Esophagus (tissue), 2 donors: ENCODE measurements around the gene STOML2. TPM values are rescaled to one million over a fixed set of nuclear protein-coding genes. Genes with fewer than 3 reads are reported as not detected.
A peak's percentile ranks its signal among the peaks of the same experiment; 100 is the strongest.

ENCODE experiments used
- H3K27ac ChIP-seq, 2 donors: one replicate each; pipeline ENCODE4 v1.5.1; 2013; ENCODE audit warnings: low read depth in 2 of 2, mild to moderate bottlenecking in 2 of 2, inconsistent platforms in 1 of 2, low read length in 1 of 2, moderate library complexity in 1 of 2
- H3K27me3 ChIP-seq, 2 donors: one replicate each; pipeline ENCODE4 v1.6.1; 2013; ENCODE audit warnings: low read length in 2 of 2, control low read depth in 1 of 2, mild to moderate bottlenecking in 1 of 2; ENCODE audit not compliant: insufficient read depth in 2 of 2, control insufficient read depth in 1 of 2
- H3K36me3 ChIP-seq, 2 donors: one replicate each; pipeline ENCODE4 v1.6.1; 2013; ENCODE audit warnings: low read length in 1 of 2; ENCODE audit not compliant: control insufficient read depth in 2 of 2, insufficient read depth in 2 of 2
- H3K4me1 ChIP-seq, 2 donors: one replicate each; pipeline ENCODE4 v1.6.1; 2013; ENCODE audit warnings: low read length in 1 of 2; ENCODE audit not compliant: control insufficient read depth in 2 of 2, insufficient read depth in 2 of 2
- H3K4me3 ChIP-seq, 2 donors: one replicate each; pipeline ENCODE4 v1.5.1; 2013; ENCODE audit warnings: low read length in 2 of 2, mild to moderate bottlenecking in 2 of 2, low read depth in 1 of 2, moderate library complexity in 1 of 2
- H3K9me3 ChIP-seq, 2 donors: one replicate each; pipeline ENCODE4 v1.6.1; 2013; ENCODE audit warnings: mild to moderate bottlenecking in 2 of 2, low read depth in 1 of 2, low read length in 1 of 2, moderate library complexity in 1 of 2; ENCODE audit not compliant: control insufficient read depth in 2 of 2, insufficient read depth in 1 of 2
- WGBS, 2 donors: extraction: QIAGEN DNeasy Blood & Tissue Kit; methylation state at CpG; one replicate each; pipeline ENCODE4 v1.1.7; 2013; 5-methylcytosine and 5-hydroxymethylcytosine counted together
- polyA plus RNA-seq, 2 donors: library from polyadenylated mRNA; stranded (reverse); fragments of 200-250 nt; gene quantifications; one replicate each; pipeline ENCODE4 v1.2.3, GENCODE V29; 2013
- donor health status: healthy with polysubstance abuse.
- donor health status: Bipolar disorder and iron deficiency.

Gene STOML2
- polyA plus RNA-seq, 2 donors = 32.9 to 107 TPM

DNA sequence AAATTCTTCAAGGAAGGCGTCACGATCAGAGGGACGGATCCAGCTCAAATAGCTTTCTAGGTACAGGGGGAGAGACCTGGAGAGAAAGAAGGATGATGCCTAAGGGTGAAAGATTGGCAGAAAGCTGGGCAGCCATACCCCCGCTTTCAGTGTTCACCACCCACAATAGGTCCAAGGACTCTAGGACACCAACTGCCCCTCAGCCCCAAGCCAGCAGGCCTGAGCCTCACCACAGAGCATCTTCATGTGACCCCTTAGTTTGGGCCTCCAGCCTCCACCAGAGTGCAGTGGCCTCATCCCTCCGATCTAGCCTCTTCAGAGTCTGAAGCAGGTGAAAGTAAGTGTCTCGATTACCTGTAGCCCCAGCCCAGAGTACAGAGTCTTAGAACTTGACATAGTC lies 28.8 kb downstream of the STOML2 start:
- no peaks in the 10 kb centered on the region for H3K27me3 ChIP-seq
- H3K4me1 ChIP-seq = peaks cover 4 to 12% of the 10 kb centered on the region in 2 donors
- no peak overlapping the region for H3K4me3 ChIP-seq
- H3K36me3 ChIP-seq = peaks cover 0 to 9% of the 10 kb centered on the region in 2 donors
- H3K27ac ChIP-seq = no peak overlapping the region
- WGBS, 2 donors = 97 to 99% methylated on average over 6 of the region's 6 CpGs
- no peaks in the 10 kb centered on the region for H3K9me3 ChIP-seq

DNA sequence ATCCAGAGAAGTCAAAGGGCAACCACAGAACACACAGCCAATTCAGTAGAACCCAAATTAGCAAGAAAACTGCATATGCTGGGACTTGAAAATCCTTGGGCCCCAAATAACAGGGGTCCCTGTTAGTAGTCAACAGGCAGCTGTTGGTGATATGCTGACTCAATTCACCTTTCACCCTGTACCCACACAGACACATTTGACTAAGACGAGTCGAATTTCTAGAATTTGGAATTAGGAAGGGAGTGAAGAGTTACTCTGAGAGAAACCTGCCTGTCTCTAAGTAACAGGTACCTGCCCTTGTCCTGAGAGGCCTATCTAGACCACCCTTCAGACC lies 29.7 kb downstream of the STOML2 start:
- no peaks in the 10 kb centered on the region for H3K9me3 ChIP-seq
- 73 to 90% methylated on average over 2 of the region's 2 CpGs for WGBS, 2 donors
- H3K4me3 ChIP-seq = peak overlapping the region in 1 of 2 donors; percentile 9

DNA sequence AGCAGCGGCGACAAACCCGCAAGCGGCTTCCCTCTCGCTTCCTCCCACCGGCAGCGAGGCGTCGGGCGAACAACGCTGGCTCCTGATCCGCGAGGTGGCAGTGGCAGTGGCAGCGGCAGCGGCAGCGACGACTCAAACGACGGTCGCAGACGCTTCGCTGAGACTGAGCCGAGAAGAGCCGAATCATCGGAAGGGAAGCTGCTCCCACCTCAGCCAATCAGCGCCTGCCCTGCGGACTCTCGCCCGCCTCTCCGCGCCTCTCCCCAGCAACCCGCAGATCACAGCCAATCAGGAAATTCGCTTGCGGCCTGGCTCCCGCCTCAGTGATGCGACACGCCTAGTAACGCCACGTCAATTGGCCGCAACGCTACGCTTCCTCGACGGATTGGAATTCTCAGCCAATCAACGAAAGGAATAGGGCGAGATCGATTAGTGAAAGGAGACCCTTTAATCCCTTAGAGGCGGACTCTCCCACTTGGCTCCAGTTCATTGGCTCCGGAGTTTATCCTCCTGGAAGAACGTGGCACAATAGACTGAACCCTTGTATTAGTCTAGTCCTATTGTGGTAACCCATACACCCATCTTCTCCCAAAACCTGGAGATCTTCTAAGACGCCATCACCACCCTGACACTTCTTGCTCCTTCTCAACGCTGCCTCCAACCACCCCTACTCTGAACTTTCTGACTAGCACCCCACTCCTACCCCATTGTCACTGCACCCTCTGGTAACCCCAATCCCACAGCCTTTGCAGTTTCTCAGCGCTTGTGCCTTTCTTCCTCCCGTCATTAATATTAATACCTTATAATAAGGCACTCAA lies 30.3 kb downstream of the STOML2 start, which contains the start of gene VCP:
TSS of gene VCP (minus strand) at position 165 of the 818 bp plus-strand sequence. CDS start 272 bp downstream, outside the sequence.
- Histone ChIP-seq H3K27me3 (no peaks in the 10 kb centered on the region), H3K27ac (peak within 1 kb of the TSS; percentile 99 to 100), H3K9me3 (no peaks in the 10 kb centered on the region), H3K4me1 (peaks cover 5 to 10% of the 10 kb centered on the region in 2 donors), H3K4me3 (peak within 1 kb of the TSS; percentile 71 to 79), H3K36me3 (peaks cover 0 to 12% of the 10 kb centered on the region in 2 donors)
- 4 to 5% methylated on average over 44 to 54 of the region's 54 CpGs for WGBS, 2 donors

More for the DNA sequence above, 29.7 kb downstream of the STOML2 start:
- Histone ChIP-seq H3K4me1 (peaks cover 2 to 10% of the 10 kb centered on the region in 2 donors), H3K36me3 (peaks cover 0 to 9% of the 10 kb centered on the region in 2 donors), H3K27ac (peak overlapping the region; percentile 66 to 81), H3K27me3 (no peaks in the 10 kb centered on the region)

DNA sequence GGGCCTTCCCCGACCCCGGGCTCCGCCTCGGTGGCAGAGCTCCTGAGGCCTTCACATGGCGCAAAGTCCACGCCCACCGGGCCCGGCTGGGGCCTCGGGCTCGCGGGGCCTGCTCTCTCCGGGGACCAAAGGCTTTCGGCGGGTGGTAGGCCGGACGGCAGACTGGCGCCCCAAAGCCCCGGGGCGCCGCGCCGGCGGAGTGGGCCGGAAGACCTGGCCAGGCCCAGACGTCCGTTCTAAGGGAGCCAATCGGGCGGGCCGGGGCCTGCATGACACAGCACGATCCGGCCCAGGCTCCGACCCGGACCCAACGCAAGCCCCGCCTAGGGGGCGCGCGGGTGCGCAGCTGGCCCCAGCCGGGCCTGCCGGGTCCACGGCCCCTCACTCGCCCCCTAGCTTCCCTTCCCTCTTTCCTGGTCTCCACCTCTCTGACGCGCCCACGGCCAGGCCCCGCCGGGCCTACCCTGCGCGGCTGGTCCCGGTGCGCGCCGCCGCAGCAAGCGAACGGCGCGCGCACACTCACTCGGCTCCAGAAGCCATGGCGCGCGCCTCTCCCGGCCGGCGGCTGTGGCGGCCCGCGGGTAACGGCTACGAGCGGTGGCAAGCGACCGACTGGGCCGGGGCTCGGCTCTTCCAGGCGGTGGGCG lies 31.0 kb downstream of the STOML2 start:
- 0% methylated on average over 49 to 79 of the region's 79 CpGs for WGBS, 2 donors
- Histone ChIP-seq H3K4me1 (peaks cover 6 to 10% of the 10 kb centered on the region in 2 donors), H3K36me3 (peaks cover 0 to 18% of the 10 kb centered on the region in 2 donors)

DNA sequence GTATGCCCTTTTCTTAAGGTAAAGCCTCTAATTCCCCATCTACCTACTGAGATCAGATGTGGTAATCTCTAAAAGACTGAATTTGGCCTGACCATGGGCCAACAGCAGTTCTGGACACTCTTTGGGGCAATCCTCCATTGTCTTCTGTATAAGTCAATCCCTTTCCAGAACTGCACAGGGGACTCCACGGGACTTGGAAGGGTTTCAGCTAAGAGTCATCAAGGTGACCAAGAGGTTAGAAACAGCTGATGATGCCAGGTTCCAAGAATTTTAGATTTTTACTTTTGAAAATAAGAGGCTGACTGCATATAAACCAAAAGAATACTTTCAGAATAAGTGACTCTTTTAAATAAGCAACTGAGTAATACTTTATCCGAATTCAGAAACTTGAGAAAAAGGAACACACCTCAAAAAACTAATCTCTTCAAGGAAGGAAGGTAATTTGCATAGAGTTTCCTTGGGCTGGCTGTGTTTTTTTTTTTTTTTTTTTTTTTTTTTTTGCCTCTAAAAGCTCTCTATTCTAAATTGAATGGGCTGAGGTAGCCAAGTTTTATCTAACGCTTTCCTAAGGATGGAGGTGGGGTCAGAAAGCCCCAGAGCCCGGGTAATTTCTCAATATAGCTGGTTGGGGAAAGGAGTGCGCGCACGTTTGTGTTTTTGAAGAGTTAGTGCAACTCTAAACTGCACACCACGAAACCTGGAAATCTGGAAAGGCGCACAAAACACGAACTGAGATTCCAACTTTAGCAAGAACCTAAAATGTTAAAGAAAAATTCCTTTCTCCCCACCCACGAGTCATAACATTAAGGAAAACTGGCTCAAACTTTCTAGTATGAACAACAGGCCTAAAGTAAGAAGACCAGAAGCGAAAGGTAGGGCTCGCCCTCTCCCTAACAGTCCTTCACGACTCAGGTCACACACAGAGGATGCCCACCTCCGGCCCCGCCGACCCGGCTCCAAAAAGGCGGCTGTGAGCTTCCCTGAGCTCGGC lies 31.8 kb downstream of the STOML2 start:
- Histone ChIP-seq H3K4me3 (peak overlapping the region; percentile 71 to 79), H3K36me3 (peaks cover 3 to 24% of the 10 kb centered on the region in 2 donors), H3K27ac (peak overlapping the region; percentile 99 to 100), H3K27me3 (no peaks in the 10 kb centered on the region), H3K4me1 (peaks cover 6 to 10% of the 10 kb centered on the region in 2 donors), H3K9me3 (no peaks in the 10 kb centered on the region)
- WGBS, 2 donors = 1% methylated on average over 20 of the region's 20 CpGs

More for the DNA sequence above, 31.0 kb downstream of the STOML2 start:
- Histone ChIP-seq H3K27me3 (no peaks in the 10 kb centered on the region), H3K9me3 (no peaks in the 10 kb centered on the region), H3K27ac (peak overlapping the region; percentile 99 to 100), H3K4me3 (peak overlapping the region; percentile 71 to 79)

DNA sequence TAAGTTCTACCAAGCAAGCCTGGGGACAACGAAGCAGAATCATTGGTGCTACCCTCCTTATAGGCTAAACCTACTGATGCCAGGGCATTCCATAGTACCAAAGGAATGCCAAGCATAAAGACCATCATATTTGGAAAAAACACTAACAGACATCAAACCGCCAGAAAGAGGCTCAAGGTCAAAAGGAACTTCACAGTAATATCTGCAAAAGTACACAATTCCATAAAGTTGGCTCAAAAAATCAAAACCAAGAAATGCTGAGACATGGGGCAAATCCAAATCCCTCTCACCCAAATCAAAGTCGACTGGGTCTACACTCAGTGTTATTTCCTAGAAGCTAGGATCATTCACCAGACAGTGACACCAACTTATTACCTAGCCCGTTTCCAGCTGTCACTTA lies 33.9 kb downstream of the STOML2 start:
- WGBS, 2 donors = 62 to 73% methylated on average over 4 of the region's 4 CpGs
- Histone ChIP-seq H3K4me3 (no peak overlapping the region), H3K4me1 (peaks cover 6 to 10% of the 10 kb centered on the region in 2 donors)

DNA sequence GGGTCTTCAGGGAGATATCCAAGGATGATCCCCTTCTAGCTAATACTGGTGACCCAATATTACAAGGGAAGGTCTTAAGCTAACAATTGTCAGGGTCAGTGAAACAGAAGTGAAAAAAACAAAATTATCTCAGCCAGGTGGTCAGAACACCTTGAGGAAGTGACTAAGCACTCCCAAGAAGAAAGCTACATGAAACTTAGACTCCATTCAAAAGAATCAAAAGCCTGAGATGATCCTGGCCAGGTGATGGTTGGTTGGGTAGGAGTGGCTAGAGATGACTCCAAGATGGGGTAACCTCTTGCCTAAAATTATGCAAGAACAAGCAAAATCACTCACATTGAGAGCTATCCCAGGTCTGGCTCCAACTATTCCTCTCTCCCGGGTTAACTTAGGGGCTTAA lies 35.9 kb downstream of the STOML2 start:
- H3K27me3 ChIP-seq = no peaks in the 10 kb centered on the region
- H3K9me3 ChIP-seq = no peaks in the 10 kb centered on the region
- no peak overlapping the region for H3K4me3 ChIP-seq
- peaks cover 6 to 10% of the 10 kb centered on the region in 2 donors for H3K4me1 ChIP-seq
- WGBS, 2 donors = 89 to 91% methylated on average over 1 of the region's 1 CpG
- peaks cover 34 to 47% of the 10 kb centered on the region in 2 donors for H3K36me3 ChIP-seq
- H3K27ac ChIP-seq = no peak overlapping the region

More for the DNA sequence above, 33.9 kb downstream of the STOML2 start:
- Histone ChIP-seq H3K27ac (no peak overlapping the region), H3K36me3 (peaks cover 16 to 31% of the 10 kb centered on the region in 2 donors), H3K27me3 (no peaks in the 10 kb centered on the region), H3K9me3 (no peaks in the 10 kb centered on the region)

DNA sequence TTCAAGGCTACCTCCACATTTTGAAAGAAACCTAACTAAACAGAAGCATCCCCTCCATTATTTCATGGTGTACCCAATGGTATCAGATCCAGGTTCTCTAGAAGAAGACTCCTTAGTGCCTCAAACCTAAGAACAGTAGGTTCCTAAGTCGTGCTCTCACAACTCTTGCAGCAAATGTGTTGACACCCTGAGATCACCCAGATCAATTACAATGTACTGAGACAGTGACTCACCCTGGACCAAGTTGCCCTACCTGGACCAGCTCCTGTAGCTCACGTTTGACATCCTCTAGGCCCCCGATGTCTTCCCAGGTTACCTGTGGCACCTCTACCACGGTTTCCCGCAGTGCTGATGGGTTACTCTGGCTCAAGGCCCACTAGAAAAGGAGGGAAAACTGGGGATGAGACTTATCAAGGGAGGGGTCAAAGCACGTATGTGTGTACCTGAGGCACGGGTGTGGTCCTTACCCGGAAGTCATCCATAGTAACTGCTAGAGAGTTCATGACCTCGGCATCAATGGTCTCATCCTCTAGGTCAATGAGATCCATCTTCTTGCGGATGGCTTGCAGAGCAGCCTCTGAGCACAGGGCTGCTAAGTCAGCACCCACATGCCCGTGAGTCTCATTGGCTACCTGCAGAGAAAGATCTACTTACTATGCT lies 42.3 kb downstream of the STOML2 start:
- H3K4me3 ChIP-seq = no peak overlapping the region
- no peak overlapping the region for H3K27ac ChIP-seq
- WGBS, 2 donors = 85 to 86% methylated on average over 11 of the region's 11 CpGs
- peaks cover 61 to 70% of the 10 kb centered on the region in 2 donors for H3K36me3 ChIP-seq
- H3K9me3 ChIP-seq = no peaks in the 10 kb centered on the region
- no peaks in the 10 kb centered on the region for H3K4me1 ChIP-seq
- no peaks in the 10 kb centered on the region for H3K27me3 ChIP-seq
